Vagina (tissue), 2 donors: Measurements from ENCODE around the gene CGNL1. TPM values are rescaled to one million over a fixed set of nuclear protein-coding genes. Genes with fewer than 3 reads are reported as not detected.

Experiments
- DNase-seq, 2 donors: peaks; one replicate each; pipeline ENCODE4 v3.0.0-alpha.2; 2017; ENCODE audit errors: extremely low spot score in 2 of 2
- H3K27ac ChIP-seq: fragments of 200-600 bp; sonication (generic); one replicate; pipeline ENCODE4 v1.5.1; 2019
- H3K27me3 ChIP-seq: fragments of 200-600 bp; sonication (generic); one replicate; pipeline ENCODE4 v1.5.1; 2019
- H3K36me3 ChIP-seq, 2 donors: fragments of 200-600 bp; sonication (generic); one replicate each; pipeline ENCODE4 v1.5.1; 2017 to 2019
- H3K4me1 ChIP-seq: fragments of 200-600 bp; sonication (generic); one replicate; pipeline ENCODE4 v1.5.1; 2019
- H3K4me3 ChIP-seq, 2 donors: fragments of 200-600 bp; sonication (generic); 1 replicate in 1 of 2; 2 replicates in 1 of 2; pipeline ENCODE4 v1.5.1; 2016 to 2019
- H3K9me3 ChIP-seq: fragments of 200-600 bp; sonication (generic); one replicate; pipeline ENCODE4 v1.5.1; 2019
- CTCF ChIP-seq, 3 experiments: fragments of 450-650 bp in 2 of 3; fragments of 200-600 bp in 1 of 3; sonication (generic) in 1 of 3; IDR thresholded peaks; one replicate each; pipeline ENCODE4 v1.5.1; 2017 to 2019; ENCODE audit warnings: antibody characterized with exemption in 3 of 3, mild to moderate bottlenecking in 2 of 3, moderate library complexity in 2 of 3
- POLR2A ChIP-seq, 2 donors: fragments of 450-650 bp; IDR thresholded peaks; one replicate each; pipeline ENCODE4 v1.6.1; 2017; ENCODE audit warnings: antibody characterized with exemption in 2 of 2, mild to moderate bottlenecking in 2 of 2, moderate library complexity in 2 of 2
- POLR2AphosphoS5 ChIP-seq, 2 donors: sonication (generic); formaldehyde crosslinking; IDR thresholded peaks; one replicate each; pipeline ENCODE4 v1.9.0; 2017; ENCODE audit warnings: antibody characterized with exemption in 2 of 2, mild to moderate bottlenecking in 2 of 2, low read depth in 1 of 2; ENCODE audit not compliant: insufficient read depth in 1 of 2
- intact Hi-C: fragments of 100-400 bp; cut with DNase I; formaldehyde crosslinking; loops from one replicate; pipeline ENCODE4 v1.15.1; 2023
- total RNA-seq: library from RNA; depleted of rRNA; stranded (reverse); fragments of >200 nt; gene quantifications from one replicate; pipeline ENCODE4 v1.2.3, GENCODE V29; 2016

CGNL1 gene
- total RNA-seq, 1 donor from 2014 or later: 38.3 TPM

GRCh38 chr15:57510647-57511046 is 134.3 kb downstream of the CGNL1 start:
- peak overlapping the region; percentile 74 for H3K27ac ChIP-seq
- peaks cover 41% of the 10 kb centered on the region for H3K4me1 ChIP-seq

DNA sequence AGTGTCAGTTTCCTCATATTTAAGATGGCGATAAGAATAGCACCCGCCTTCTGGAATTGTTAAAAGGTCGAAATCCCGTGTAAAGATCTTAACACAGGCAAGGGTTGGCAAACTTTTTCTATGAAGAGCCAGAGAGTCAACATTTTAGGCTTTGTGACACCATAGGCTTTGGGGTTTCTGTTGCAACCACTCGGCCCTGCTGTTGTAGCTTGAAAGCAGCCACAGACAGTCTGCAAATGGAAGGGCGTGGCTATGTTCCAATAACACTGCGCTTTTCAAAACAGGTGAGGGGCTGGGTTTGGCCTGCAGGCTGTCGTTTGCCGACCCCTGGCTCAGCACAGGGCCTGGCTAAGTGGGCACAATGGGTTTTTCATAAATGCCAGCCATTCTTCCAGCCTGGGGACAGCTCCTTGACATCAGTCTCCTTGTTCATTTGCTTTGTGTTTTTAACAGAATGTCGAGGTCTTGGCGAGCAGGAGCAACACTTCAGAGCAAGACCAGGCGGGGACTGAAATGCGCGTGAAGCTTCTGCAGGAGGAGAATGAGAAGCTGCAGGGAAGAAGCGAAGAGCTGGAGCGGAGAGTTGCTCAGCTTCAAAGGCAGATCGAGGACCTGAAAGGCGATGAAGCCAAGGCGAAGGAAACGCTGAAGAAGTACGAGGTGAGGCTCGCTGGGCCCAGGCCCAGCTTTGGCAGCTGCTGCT is 140.2 kb downstream of the CGNL1 start:
- Histone ChIP-seq H3K4me3 (no peak overlapping the region), H3K36me3 (no peaks in the 10 kb centered on the region), H3K4me1 (no peaks in the 10 kb centered on the region), H3K27ac (no peak overlapping the region), H3K9me3 (no peaks in the 10 kb centered on the region), H3K27me3 (no peaks in the 10 kb centered on the region)
- intact Hi-C loops: no loop called here
- no peak for DNase-seq
- TF ChIP-seq POLR2A (IDR thresholded peaks at IDR 0.05) (no peak), POLR2AphosphoS5 (IDR thresholded peaks at IDR 0.05; ENCODE audit: insufficient read depth in 1 of 2, low read depth in 1 of 2) (no peak), CTCF (IDR thresholded peaks at IDR 0.05) (no peak)

More at GRCh38 chr15:57510647-57511046, 134.3 kb downstream of the CGNL1 start:
- no peak for DNase-seq
- intact Hi-C loops: no loop called here
- Histone ChIP-seq H3K27me3 (no peaks in the 10 kb centered on the region), H3K4me3 (no peak overlapping the region), H3K9me3 (no peaks in the 10 kb centered on the region), H3K36me3 (no peaks in the 10 kb centered on the region)
- TF ChIP-seq POLR2A (IDR thresholded peaks at IDR 0.05) (no peak), CTCF (IDR thresholded peaks at IDR 0.05) (no peak), POLR2AphosphoS5 (IDR thresholded peaks at IDR 0.05; ENCODE audit: insufficient read depth in 1 of 2, low read depth in 1 of 2) (no peak)

GRCh38 chr15:57517030-57517671 is 140.8 kb downstream of the CGNL1 start:
- intact Hi-C loops: no loop called here
- Histone ChIP-seq H3K4me1 (no peaks in the 10 kb centered on the region), H3K27me3 (no peaks in the 10 kb centered on the region), H3K36me3 (no peaks in the 10 kb centered on the region), H3K4me3 (no peak overlapping the region), H3K9me3 (no peaks in the 10 kb centered on the region), H3K27ac (no peak overlapping the region)
- TF ChIP-seq CTCF (IDR thresholded peaks at IDR 0.05) (no peak), POLR2A (IDR thresholded peaks at IDR 0.05) (no peak), POLR2AphosphoS5 (IDR thresholded peaks at IDR 0.05; ENCODE audit: insufficient read depth in 1 of 2, low read depth in 1 of 2) (no peak)
- DNase-seq: no peak

DNA sequence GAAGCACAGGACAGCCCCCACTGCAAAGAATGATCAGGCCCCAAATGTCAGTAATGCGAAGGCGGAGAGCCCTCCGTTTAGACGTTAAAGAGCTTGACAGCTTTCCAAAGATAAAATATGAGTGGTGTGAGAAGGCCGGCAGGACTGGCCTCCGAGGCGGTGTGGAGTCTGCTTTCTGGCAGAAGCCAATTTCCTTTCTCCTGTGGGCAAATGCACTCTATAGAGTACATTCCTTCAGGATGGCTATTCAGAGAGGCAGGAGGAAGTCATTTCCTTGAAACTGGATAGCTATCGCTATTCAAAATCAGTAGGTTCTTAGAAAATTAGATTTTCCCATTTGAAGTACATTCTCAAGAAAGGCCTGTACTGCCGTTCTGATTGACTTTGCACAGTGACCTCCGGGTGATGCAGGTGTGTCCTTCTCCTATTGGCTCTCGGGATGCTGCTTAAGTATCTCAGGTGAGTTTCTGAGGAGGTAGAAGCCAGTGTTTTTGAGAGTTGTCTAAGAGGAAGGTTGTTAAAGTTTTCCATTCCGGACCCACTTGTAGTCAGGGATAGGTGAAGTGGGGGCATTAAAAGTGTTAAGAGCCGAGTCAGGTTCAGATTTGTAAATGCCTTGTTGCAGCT is 142.6 kb downstream of the CGNL1 start:
- Histone ChIP-seq H3K27ac (no peak overlapping the region), H3K4me3 (no peak overlapping the region), H3K27me3 (no peaks in the 10 kb centered on the region), H3K4me1 (peaks cover 3% of the 10 kb centered on the region), H3K9me3 (no peaks in the 10 kb centered on the region), H3K36me3 (no peaks in the 10 kb centered on the region)
- no peak for DNase-seq
- TF ChIP-seq POLR2AphosphoS5 (IDR thresholded peaks at IDR 0.05; ENCODE audit: insufficient read depth in 1 of 2, low read depth in 1 of 2) (no peak), CTCF (IDR thresholded peaks at IDR 0.05) (no peak), POLR2A (IDR thresholded peaks at IDR 0.05) (no peak)
- intact Hi-C loops: no loop called here
